Measurements from ENCODE around the gene MAN1C1. TPM values are rescaled to one million over a fixed set of nuclear protein-coding genes. Genes with fewer than 3 reads are reported as not detected.

The MAN1C1 gene
- total RNA-seq, 1 experiment from 2014 or later: 1.2 TPM

DNA sequence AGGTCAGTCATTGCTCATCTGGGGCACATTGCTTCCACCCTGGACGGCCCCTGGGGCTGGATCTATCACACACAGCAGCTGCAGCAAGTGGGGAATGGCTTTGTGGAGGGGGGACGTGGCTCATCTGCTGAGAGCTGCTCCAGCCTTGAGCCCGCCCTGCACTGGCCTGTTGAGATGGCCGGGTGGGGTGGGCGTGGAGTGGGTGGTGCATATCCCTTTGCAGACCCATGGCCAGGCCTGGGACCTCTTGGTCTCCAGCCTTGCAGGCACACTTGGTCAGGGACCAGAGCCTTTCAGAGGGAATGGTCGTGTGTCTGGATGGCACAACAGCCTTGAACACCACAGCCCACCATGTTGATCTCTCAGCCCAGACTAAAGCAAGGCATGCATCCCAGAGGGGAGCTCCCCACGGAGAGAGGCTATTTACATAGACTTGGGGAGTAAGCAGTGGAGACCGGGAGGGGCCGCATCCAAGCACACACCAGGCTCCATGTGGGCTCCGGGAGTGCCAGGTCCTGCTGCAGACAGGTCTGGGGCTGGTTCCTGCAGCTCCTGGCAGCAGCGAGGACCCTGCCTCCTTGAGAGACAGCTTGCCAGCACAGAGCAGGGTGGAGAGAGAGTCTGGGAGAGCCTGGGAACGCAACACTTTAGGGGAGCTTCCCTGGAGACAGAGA is 130.6 kb downstream of the MAN1C1 start:
- ChIA-PET CTCF (no interaction called here), RAD21 (ENCODE audit: low non-redundant PET in 1 of 2, low total read pairs in 2 of 2, uncharacterized antibody in 2 of 2, unreplicated experiment in 2 of 2) (no interaction called here), POLR2A (no interaction called here)
- TF ChIP-seq FOSL1 (IDR thresholded peaks at IDR 0.05; ENCODE audit: low read depth): no peak
- TF ChIP-seq POLR2AphosphoS5 (IDR thresholded peaks at IDR 0.05; ENCODE audit: low read depth, low read length): no peak
- no peak for TF ChIP-seq JUND (IDR thresholded peaks at IDR 0.05)
- TF ChIP-seq SRF (IDR thresholded peaks at IDR 0.05; ENCODE audit: low read depth): no peak
- no peak for TF ChIP-seq SP1 (IDR thresholded peaks at IDR 0.05; ENCODE audit: low read depth)
- TF ChIP-seq YY1 (IDR thresholded peaks at IDR 0.05; ENCODE audit: extremely low read depth, insufficient replicate concordance, low read depth, low read length): no peak
- TF ChIP-seq, protein P1, sequence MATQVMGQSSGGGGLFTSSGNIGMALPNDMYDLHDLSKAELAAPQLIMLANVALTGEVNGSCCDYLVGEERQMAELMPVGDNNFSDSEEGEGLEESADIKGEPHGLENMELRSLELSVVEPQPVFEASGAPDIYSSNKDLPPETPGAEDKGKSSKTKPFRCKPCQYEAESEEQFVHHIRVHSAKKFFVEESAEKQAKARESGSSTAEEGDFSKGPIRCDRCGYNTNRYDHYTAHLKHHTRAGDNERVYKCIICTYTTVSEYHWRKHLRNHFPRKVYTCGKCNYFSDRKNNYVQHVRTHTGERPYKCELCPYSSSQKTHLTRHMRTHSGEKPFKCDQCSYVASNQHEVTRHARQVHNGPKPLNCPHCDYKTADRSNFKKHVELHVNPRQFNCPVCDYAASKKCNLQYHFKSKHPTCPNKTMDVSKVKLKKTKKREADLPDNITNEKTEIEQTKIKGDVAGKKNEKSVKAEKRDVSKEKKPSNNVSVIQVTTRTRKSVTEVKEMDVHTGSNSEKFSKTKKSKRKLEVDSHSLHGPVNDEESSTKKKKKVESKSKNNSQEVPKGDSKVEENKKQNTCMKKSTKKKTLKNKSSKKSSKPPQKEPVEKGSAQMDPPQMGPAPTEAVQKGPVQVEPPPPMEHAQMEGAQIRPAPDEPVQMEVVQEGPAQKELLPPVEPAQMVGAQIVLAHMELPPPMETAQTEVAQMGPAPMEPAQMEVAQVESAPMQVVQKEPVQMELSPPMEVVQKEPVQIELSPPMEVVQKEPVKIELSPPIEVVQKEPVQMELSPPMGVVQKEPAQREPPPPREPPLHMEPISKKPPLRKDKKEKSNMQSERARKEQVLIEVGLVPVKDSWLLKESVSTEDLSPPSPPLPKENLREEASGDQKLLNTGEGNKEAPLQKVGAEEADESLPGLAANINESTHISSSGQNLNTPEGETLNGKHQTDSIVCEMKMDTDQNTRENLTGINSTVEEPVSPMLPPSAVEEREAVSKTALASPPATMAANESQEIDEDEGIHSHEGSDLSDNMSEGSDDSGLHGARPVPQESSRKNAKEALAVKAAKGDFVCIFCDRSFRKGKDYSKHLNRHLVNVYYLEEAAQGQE (IDR thresholded peaks at IDR 0.05; ENCODE audit: low read depth): no peak
- no peak for TF ChIP-seq ZBTB33 (IDR thresholded peaks at IDR 0.05; ENCODE audit: extremely low read depth, insufficient replicate concordance, low read length)
- TF ChIP-seq CBX3 (IDR thresholded peaks at IDR 0.05; ENCODE audit: low read depth): no peak
- no peak for TF ChIP-seq SIN3A (IDR thresholded peaks at IDR 0.05; ENCODE audit: low read depth)
- no peak for TF ChIP-seq ELF1 (IDR thresholded peaks at IDR 0.05; ENCODE audit: borderline replicate concordance, low read depth)
- TF ChIP-seq, protein P2, sequence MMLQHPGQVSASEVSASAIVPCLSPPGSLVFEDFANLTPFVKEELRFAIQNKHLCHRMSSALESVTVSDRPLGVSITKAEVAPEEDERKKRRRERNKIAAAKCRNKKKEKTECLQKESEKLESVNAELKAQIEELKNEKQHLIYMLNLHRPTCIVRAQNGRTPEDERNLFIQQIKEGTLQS (IDR thresholded peaks at IDR 0.05): no peak
- no peak for TF ChIP-seq RAD21 (IDR thresholded peaks at IDR 0.05; ENCODE audit: low read depth)
- no peak for TF ChIP-seq TCF7L2 (IDR thresholded peaks at IDR 0.05; ENCODE audit: borderline replicate concordance, extremely low read depth, insufficient read depth, insufficient read length)
- TF ChIP-seq CEBPB (IDR thresholded peaks at IDR 0.05; ENCODE audit: low read depth): no peak
- TF ChIP-seq MAX (IDR thresholded peaks at IDR 0.05): no peak
- TF ChIP-seq ZNF274 (IDR thresholded peaks at IDR 0.05; ENCODE audit: low read depth, low read length): no peak
- TF ChIP-seq EGR1 (IDR thresholded peaks at IDR 0.05; ENCODE audit: low read depth): no peak
- Histone ChIP-seq H3K4me3 (replicated peaks in 1 of 2; ENCODE audit: low read depth in 1 of 2, low read length in 2 of 2) (no peak overlapping the region), H4K20me1 (ENCODE audit: insufficient read depth) (no peaks in the 10 kb centered on the region), H3K4me1 (ENCODE audit: control insufficient read depth in 1 of 2, insufficient read depth in 2 of 2, low read length in 2 of 2) (no peaks in the 10 kb centered on the region), H3K27me3 (ENCODE audit: insufficient read depth, low read length) (0 out of 2 replicates have a peak, but pooled peaks cover 4% of the 10 kb centered on the region), H2AFZ (ENCODE audit: low read depth, low read length, poor library complexity, severe bottlenecking) (no peak overlapping the region), H3K27ac (ENCODE audit: low read depth, low read length) (no peak overlapping the region), H3K79me2 (ENCODE audit: insufficient read depth, low read length) (no peaks in the 10 kb centered on the region), H3K4me2 (ENCODE audit: low read length) (no peak overlapping the region), H3K9me3 (ENCODE audit: control insufficient read depth in 1 of 2, insufficient read depth in 1 of 2, low read depth in 1 of 2, low read length in 2 of 2) (no peaks in the 10 kb centered on the region), H3K36me3 (ENCODE audit: control insufficient read depth in 1 of 2, insufficient read depth in 2 of 2, low read length in 2 of 2) (no peaks in the 10 kb centered on the region), H3K9me2 (ENCODE audit: insufficient read depth) (no peaks in the 10 kb centered on the region), H3K9ac (ENCODE audit: low read length) (no peak overlapping the region)
- no TSS peak for BruUV-seq (replicated peaks)
- ATAC-seq (no peak), DNase-seq (ENCODE audit: low read depth, low spot score) (no peak)
- intact Hi-C loops (cut with micrococcal nuclease): no loop called here

Data from HCT116 (cell line).